Tibial artery (tissue), 4 donors: Measurements from ENCODE around the gene DRAM1.

Experiments
- DNase-seq, 2 donors: peaks; one replicate each; pipeline ENCODE4 v3.0.0-alpha.2; 2019
- H3K27ac ChIP-seq, 2 donors: fragments of 200-600 bp; sonication (generic) in 1 of 2; 1 replicate in 1 of 2; 2 replicates in 1 of 2; pipeline ENCODE4 v1.5.1; 2018 to 2019; ENCODE audit warnings: mild to moderate bottlenecking in 1 of 2
- H3K27me3 ChIP-seq, 2 donors: fragments of 200-600 bp; sonication (generic) in 1 of 2; one replicate each; pipeline versions ENCODE4 v1.5.1 to v1.6.0; 2016 to 2019
- H3K36me3 ChIP-seq, 3 donors: fragments of 200-600 bp; sonication (generic) in 2 of 3; one replicate each; pipeline ENCODE4 v1.5.1; 2016 to 2019; ENCODE audit warnings: mild to moderate bottlenecking in 2 of 3
- H3K4me1 ChIP-seq, 4 donors: fragments of 200-600 bp; sonication (generic) in 2 of 4; 1 replicate in 3 of 4; 2 replicates in 1 of 4; pipeline ENCODE4 v1.5.1; 2016 to 2019
- H3K4me3 ChIP-seq, 2 donors: fragments of 200-600 bp; sonication (generic) in 1 of 2; 1 replicate in 1 of 2; 2 replicates in 1 of 2; pipeline ENCODE4 v1.5.1; 2018 to 2019; ENCODE audit warnings: mild to moderate bottlenecking in 2 of 2
- H3K9me3 ChIP-seq, 3 donors: fragments of 200-600 bp; sonication (generic) in 1 of 3; one replicate each; pipeline ENCODE4 v1.5.1; 2016 to 2019
- CTCF ChIP-seq, 2 experiments: fragments of 200-600 bp in 1 of 2; fragments of 450-650 bp in 1 of 2; IDR thresholded peaks; one replicate each; pipeline ENCODE4 v1.5.1; 2017 to 2019; ENCODE audit warnings: antibody characterized with exemption in 2 of 2, mild to moderate bottlenecking in 1 of 2, moderate library complexity in 1 of 2
- intact Hi-C: fragments of 100-400 bp; cut with DNase I; formaldehyde crosslinking; loops from one replicate; pipeline ENCODE4 v1.15.0; 2023; ENCODE audit warnings: low total_unique reads

The DRAM1 gene

GRCh38 chr12:101931498-101932326 lies 54.3 kb downstream of the DRAM1 start:
- H3K27me3 ChIP-seq = no peaks in the 10 kb centered on the region
- no peaks in the 10 kb centered on the region for H3K9me3 ChIP-seq
- H3K4me3 ChIP-seq = no peak overlapping the region
- no peaks in the 10 kb centered on the region for H3K36me3 ChIP-seq
- no peaks in the 10 kb centered on the region for H3K4me1 ChIP-seq
- TF ChIP-seq CTCF (IDR thresholded peaks at IDR 0.05) = no peak
- DNase-seq = no peak
- intact Hi-C loops = no loop called here
- H3K27ac ChIP-seq = no peak overlapping the region

- Histone ChIP-seq H3K36me3 (no peaks in the 10 kb centered on the region), H3K4me1 (no peaks in the 10 kb centered on the region), H3K27ac (peak overlapping the region in 1 of 2 donors; percentile 16), H3K9me3 (no peaks in the 10 kb centered on the region), H3K4me3 (no peak overlapping the region), H3K27me3 (no peaks in the 10 kb centered on the region)
- intact Hi-C loops = no loop called here
- DNase-seq = peak; percentile 74 to 75
- TF ChIP-seq CTCF (IDR thresholded peaks at IDR 0.05) = no peak
Measured at GRCh38 chr12:101933866-101934514, 56.6 kb downstream of the DRAM1 start.

GRCh38 chr12:101935890-101936746 lies 58.7 kb downstream of the DRAM1 start:
- H3K4me1 ChIP-seq = peaks cover 0 to 6% (median 0%) of the 10 kb centered on the region in 4 donors
- H3K4me3 ChIP-seq = no peak overlapping the region
- H3K27ac ChIP-seq = peak overlapping the region; percentile 3 to 10
- H3K27me3 ChIP-seq = no peaks in the 10 kb centered on the region
- no peak for TF ChIP-seq CTCF (IDR thresholded peaks at IDR 0.05)
- H3K9me3 ChIP-seq = no peaks in the 10 kb centered on the region
- intact Hi-C loops = no loop called here
- DNase-seq = peak; percentile 70 to 78
- no peaks in the 10 kb centered on the region for H3K36me3 ChIP-seq

DNA sequence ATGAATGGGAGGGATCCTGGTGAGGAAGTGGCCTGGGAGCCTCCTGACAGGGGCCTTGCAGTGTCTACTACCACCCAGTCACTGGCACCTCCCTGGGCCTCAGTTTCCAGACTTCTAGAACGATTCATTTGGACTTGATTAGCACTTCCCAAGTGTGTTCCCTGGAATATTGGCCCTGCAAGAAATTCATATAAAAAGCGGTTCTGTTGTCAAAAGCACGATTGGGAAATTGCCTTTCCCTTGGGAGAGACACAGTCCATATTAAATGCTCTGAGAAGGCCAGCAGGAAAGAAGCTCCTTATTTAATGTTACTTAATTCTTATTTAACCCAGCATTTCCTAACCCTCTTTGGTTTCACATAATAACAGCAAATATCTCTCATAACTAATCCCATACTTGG lies 61.9 kb downstream of the DRAM1 start:
- Histone ChIP-seq H3K27ac (no peak overlapping the region), H3K27me3 (no peaks in the 10 kb centered on the region), H3K4me1 (peaks cover 0 to 6% (median 0%) of the 10 kb centered on the region in 4 donors), H3K4me3 (no peak overlapping the region), H3K9me3 (no peaks in the 10 kb centered on the region), H3K36me3 (no peaks in the 10 kb centered on the region)
- intact Hi-C loops = no loop called here
- no peak for TF ChIP-seq CTCF (IDR thresholded peaks at IDR 0.05)
- DNase-seq = no peak

DNA sequence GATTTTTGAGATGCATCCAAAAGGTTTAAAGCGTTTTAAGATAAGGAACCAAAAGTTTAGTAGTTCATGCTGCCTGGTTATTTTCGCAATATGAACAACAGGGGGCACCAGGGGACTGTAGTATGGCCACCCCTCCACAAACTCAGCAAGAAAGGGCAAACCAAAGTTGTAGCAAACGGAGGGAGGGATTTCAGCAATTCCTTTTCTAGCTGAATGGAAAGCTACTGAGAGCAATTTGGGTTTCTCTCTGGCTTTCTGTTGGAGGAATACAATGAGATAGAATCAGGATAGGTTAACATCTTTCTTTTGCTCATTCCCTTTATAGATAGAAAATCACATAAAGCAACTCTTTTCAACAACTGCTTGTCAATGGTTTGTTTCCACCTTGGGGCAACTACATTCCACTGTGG lies 62.5 kb downstream of the DRAM1 start:
- Histone ChIP-seq H3K4me1 (peaks cover 0 to 6% (median 0%) of the 10 kb centered on the region in 4 donors), H3K36me3 (no peaks in the 10 kb centered on the region), H3K27ac (peak overlapping the region in 1 of 2 donors; percentile 13), H3K9me3 (no peaks in the 10 kb centered on the region), H3K4me3 (no peak overlapping the region), H3K27me3 (no peaks in the 10 kb centered on the region)
- peak in 1 of 2 donors; percentile 73 for DNase-seq
- intact Hi-C loops = loop anchor here (5.0 kb wide), 1 partner anchor 537 kb away; no protein-coding TSS in a partner anchor
- TF ChIP-seq CTCF (IDR thresholded peaks at IDR 0.05) = peak; percentile 44 to 58
